ENCODE measurements around the gene C6orf15. TPM values are rescaled to one million over a fixed set of nuclear protein-coding genes. Genes with fewer than 3 reads are reported as not detected.

Gene C6orf15
- total and polyA plus RNA-seq, 2 donors (not counting 3 experiments of a cell fraction or from before 2014, with no cell fraction given) = not detected

- Histone ChIP-seq H3K79me2 (ENCODE audit: control insufficient read depth, insufficient read depth, low read length) (no peaks in the 10 kb centered on the region), H3K4me2 (ENCODE audit: insufficient read depth, low read length) (no peak overlapping the region), H3K27ac (ENCODE audit: insufficient read depth, low read depth, low read length) (no peak overlapping the region), H2AFZ (ENCODE audit: low read depth, low read length) (no peak overlapping the region), H3K9ac (replicated peaks; ENCODE audit: extremely low read depth, insufficient read depth, low read length) (no peak overlapping the region), H3K27me3 (ENCODE audit: control insufficient read depth in 2 of 2, insufficient read depth in 2 of 2, low read length in 2 of 2) (no peaks in the 10 kb centered on the region), H3K4me3 (replicated peaks in 1 of 3; ENCODE audit: insufficient read depth in 1 of 3, low read depth in 1 of 3, low read length in 3 of 3) (no peak overlapping the region), H3K9me1 (replicated peaks; ENCODE audit: control insufficient read depth, extremely low read depth, insufficient read depth, low read length) (no peaks in the 10 kb centered on the region), H4K20me1 (replicated peaks; ENCODE audit: control insufficient read depth, extremely low read depth, insufficient read depth, low read length) (no peaks in the 10 kb centered on the region), H3K9me3 (replicated peaks; ENCODE audit: control insufficient read depth, insufficient read depth, low read length) (no peaks in the 10 kb centered on the region), H3K4me1 (ENCODE audit: control insufficient read depth, extremely low read depth, insufficient read depth, low read length) (peaks cover 21% of the 10 kb centered on the region), H3K36me3 (ENCODE audit: control insufficient read depth in 2 of 2, extremely low read depth in 1 of 2, insufficient read depth in 2 of 2, low read length in 2 of 2) (no peaks in the 10 kb centered on the region)
- CTCF ChIA-PET = interaction anchor here (0.6 to 8.2 kb wide), 13 partner anchors 11 to 294 kb away, joined by 3 to 102 read pairs (median 9); partner anchors contain the start of gene MUCL3
- dilution Hi-C loops (cut with MboI; ENCODE audit: extremely low pct_ligation_motif_present, low sequenced_read_pairs) (no loop called here), intact Hi-C loops (cut with micrococcal nuclease) (no loop called here)
- DNase-seq (ENCODE audit: low read depth, low spot score) (no peak), FAIRE-seq (no peak)
- BruUV-seq (replicated peaks) = no TSS peak
- TF ChIP-seq MYC (IDR thresholded peaks at IDR 0.05; ENCODE audit: low read depth, low read length) (no peak), EZH2 (IDR thresholded peaks at IDR 0.05; ENCODE audit: borderline replicate concordance, low read depth, low read length, severe bottlenecking) (no peak), POLR2A (IDR thresholded peaks at IDR 0.05; ENCODE audit: low read depth, low read length) (no peak), POLR2AphosphoS5 (IDR thresholded peaks at IDR 0.05; ENCODE audit: insufficient read depth, low read depth, low read length) (no peak), MAX (IDR thresholded peaks at IDR 0.05; ENCODE audit: insufficient read depth, insufficient read length) (no peak), CTCF (IDR thresholded peaks at IDR 0.05; ENCODE audit: extremely low read depth in 1 of 2, insufficient read depth in 1 of 2, low read depth in 1 of 2, low read length in 2 of 2) (no peak), FOS (IDR thresholded peaks at IDR 0.05; ENCODE audit: borderline replicate concordance, insufficient read depth, low read length) (no peak), GATA2 (IDR thresholded peaks at IDR 0.05; ENCODE audit: insufficient read depth, insufficient read length, low read depth, low read length) (no peak), JUN (IDR thresholded peaks at IDR 0.05; ENCODE audit: borderline replicate concordance, insufficient read depth, insufficient read length, low read depth) (no peak)
- POLR2A ChIA-PET = interaction anchor here (1.3 kb wide), 1 partner anchor 29 kb away, joined by 3 read pairs; no protein-coding TSS in a partner anchor
Measured at GRCh38 chr6:31115941-31116560, 3.7 kb upstream of the C6orf15 start.

Measured in endothelial cell of umbilical vein (primary cell).